Panc1 (cell line): ENCODE results near the gene DMBX1. TPM values are rescaled to one million over a fixed set of nuclear protein-coding genes. Genes with fewer than 3 reads are reported as not detected.

Experiments used
- ATAC-seq: fragments of 200-7000 bp; cut with Tn5 transposase; 2 replicates; pipeline ENCODE4 v1.9.1; 2020; ENCODE audit warnings: mild to moderate bottlenecking, moderate library complexity
- BruUV-seq: library from RNA; stranded (reverse); fragments of 400-500 nt; replicated peaks from 2 replicates; lab custom pipeline; 2021; lab: Mats Ljungman, UMichigan
- CTCF ChIA-PET: fragments of 300-600 bp; sonication (Branson Sonifier 250); formaldehyde crosslinking; loops from one replicate; lab custom pipeline; 2022; ENCODE audit warnings: antibody characterized with exemption; lab: Charles Lee
- POLR2A ChIA-PET: fragments of 300-600 bp; sonication (Branson Sonifier 250); formaldehyde crosslinking; loops from one replicate; lab custom pipeline; 2022; ENCODE audit warnings: antibody characterized with exemption; lab: Charles Lee
- DNase-seq: peaks from one replicate; pipeline ENCODE4 v3.0.0-alpha.2; 2010; ENCODE audit warnings: low read depth, low spot score
- H3K27ac ChIP-seq: 2 replicates; pipeline ENCODE4 v1.5.1; 2011; ENCODE audit warnings: mild to moderate bottlenecking, low read length, inconsistent platforms
- H3K27me3 ChIP-seq: fragments of 200-500 bp; sonication (Bioruptor generic); 2 replicates; pipeline ENCODE4 v1.6.0; 2014; ENCODE audit warnings: low read length, inconsistent platforms; ENCODE audit not compliant: control insufficient read depth, insufficient read depth
- H3K36me3 ChIP-seq: fragments of 200-500 bp; sonication (Bioruptor generic); 2 replicates; pipeline ENCODE4 v1.5.1; 2014; ENCODE audit warnings: inconsistent platforms, mild to moderate bottlenecking, low read length, moderate library complexity; ENCODE audit not compliant: control insufficient read depth, insufficient read depth
- H3K4me1 ChIP-seq: 2 replicates; pipeline ENCODE4 v1.5.1; 2011; ENCODE audit warnings: inconsistent platforms, mild to moderate bottlenecking, low read length, moderate library complexity; ENCODE audit not compliant: control insufficient read depth, insufficient read depth
- H3K4me3 ChIP-seq, 2 experiments: 2 replicates each; pipeline ENCODE4 v1.5.1; 2011 to 2012; ENCODE audit warnings: low read depth in 2 of 2, low read length in 2 of 2, mild to moderate bottlenecking in 2 of 2, inconsistent platforms in 1 of 2, moderate library complexity in 1 of 2
- H3K9me3 ChIP-seq: fragments of 200-500 bp; sonication (Bioruptor generic); 2 replicates; pipeline ENCODE4 v1.5.1; 2014; ENCODE audit warnings: low read depth, mild to moderate bottlenecking, inconsistent platforms, low read length, moderate library complexity; ENCODE audit not compliant: control insufficient read depth, insufficient read depth
- CTCF ChIP-seq: fragments of 450-650 bp; IDR thresholded peaks from 2 replicates; pipeline ENCODE4 v1.5.1; 2017; ENCODE audit warnings: mild to moderate bottlenecking
- POLR2AphosphoS5 ChIP-seq: IDR thresholded peaks from 2 replicates; pipeline ENCODE4 v1.6.1; 2012; ENCODE audit warnings: mild to moderate bottlenecking, low read depth, low read length, moderate library complexity
- REST ChIP-seq, 2 experiments: IDR thresholded peaks; 2 replicates each; pipeline ENCODE4 v1.6.1; 2011 to 2012; ENCODE audit warnings: low read depth in 2 of 2, control low read depth in 1 of 2, low read length in 1 of 2, mild to moderate bottlenecking in 1 of 2, moderate library complexity in 1 of 2; ENCODE audit not compliant: insufficient read depth in 1 of 2
- SIN3A ChIP-seq: IDR thresholded peaks from 2 replicates; pipeline ENCODE4 v1.6.1; 2012; ENCODE audit warnings: low read depth, mild to moderate bottlenecking, low read length, moderate library complexity, borderline replicate concordance; ENCODE audit not compliant: insufficient read depth
- TCF7L2 ChIP-seq: IDR thresholded peaks from 2 replicates; pipeline ENCODE4 v1.6.1; 2011; ENCODE audit warnings: mild to moderate bottlenecking, low read depth, low read length, inconsistent platforms
- in situ Hi-C: cut with HindIII; loops from 2 replicates; pipeline ENCODE4 v1.10.0; 2016; ENCODE audit warnings: low sequenced_read_pairs, low pct_unique_long_range_greater_than_20kb
- intact Hi-C: fragments of 100-400 bp; cut with micrococcal nuclease; formaldehyde crosslinking; loops from one replicate; pipeline ENCODE4 v1.10.0; 2022; ENCODE audit not compliant: unreplicated experiment
- total RNA-seq: library from RNA; stranded (reverse); gene quantifications from one replicate; pipeline ENCODE4 v1.2.1, GENCODE V29; 2021; ENCODE audit not compliant: unreplicated experiment

Gene DMBX1
- total RNA-seq, 1 experiment from 2014 or later, result 0.05 TPM

- in situ Hi-C loops, result no loop called here
- ChIA-PET POLR2A (interaction anchor here (0.6 kb wide), 1 partner anchor 21 kb away, joined by 3 read pairs; no protein-coding TSS in a partner anchor), CTCF (no interaction called here)
- intact Hi-C loops, result no loop called here
- BruUV-seq, result no TSS peak
- no peaks in the 10 kb centered on the region for H3K4me1 ChIP-seq
- DNase-seq, result no peak
- no peaks in the 10 kb centered on the region for H3K36me3 ChIP-seq
- H3K9me3 ChIP-seq, result no peaks in the 10 kb centered on the region
- no peak overlapping the region for H3K4me3 ChIP-seq
- no peak for ATAC-seq
- peaks cover 6% of the 10 kb centered on the region; the same call in 1 of the 2 replicates for H3K27me3 ChIP-seq
- no peak overlapping the region for H3K27ac ChIP-seq
- no peak for TF ChIP-seq CTCF
- TF ChIP-seq REST (IDR thresholded peaks at IDR 0.05; ENCODE audit: insufficient read depth in 1 of 2, low read depth in 2 of 2, low read length in 1 of 2), result no peak
- TF ChIP-seq TCF7L2, result no peak
- TF ChIP-seq SIN3A, result no peak
Measured at GRCh38 chr1:46501528-46501927, 11.9 kb downstream of the DMBX1 start.

- Histone ChIP-seq H3K4me1 (no peaks in the 10 kb centered on the region), H3K9me3 (no peaks in the 10 kb centered on the region), H3K36me3 (no peaks in the 10 kb centered on the region), H3K27ac (no peak overlapping the region), H3K4me3 (no peak overlapping the region), H3K27me3 (peaks cover 6% of the 10 kb centered on the region; the same call in 1 of the 2 replicates)
- CTCF ChIA-PET, result no interaction called here
- POLR2A ChIA-PET, result no interaction called here
- BruUV-seq, result no TSS peak
- intact Hi-C loops (no loop called here), in situ Hi-C loops (no loop called here)
- ATAC-seq, result no peak
- TF ChIP-seq POLR2AphosphoS5, result no peak
- no peak for TF ChIP-seq SIN3A
- TF ChIP-seq REST (IDR thresholded peaks at IDR 0.05; ENCODE audit: insufficient read depth in 1 of 2, low read depth in 2 of 2, low read length in 1 of 2), result no peak
- no peak for TF ChIP-seq CTCF
- TF ChIP-seq TCF7L2, result no peak
- no peak for DNase-seq
Measured at GRCh38 chr1:46503421-46503820, 13.8 kb downstream of the DMBX1 start.
